ENCODE results near the gene TNS3.
"Not testable (repeated sequence)": the region's sequence is repeated elsewhere in the genome, so short reads cannot be mapped to it uniquely, and the experiment has no call there.

The TNS3 gene

GRCh38 chr7:47474211-47474936, 107.5 kb downstream of the TNS3 start:
- Mint-ChIP-seq H3K4me1 (ENCODE audit: low read depth) (no peaks in the 10 kb centered on the region), H3K27me3 (peaks cover 5% of the 10 kb centered on the region), H3K4me3 (no peak overlapping the region), H3K9me3 (no peaks in the 10 kb centered on the region), H3K36me3 (ENCODE audit: low read depth) (no peaks in the 10 kb centered on the region), H3K27ac (no peak overlapping the region)
- no peak for DNase-seq

GRCh38 chr7:47473499-47474210, 108.3 kb downstream of the TNS3 start:
- H3K9me3 Mint-ChIP-seq, result no peaks in the 10 kb centered on the region
- peaks cover 5% of the 10 kb centered on the region for H3K27me3 Mint-ChIP-seq
- no peaks in the 10 kb centered on the region for H3K4me1 Mint-ChIP-seq (ENCODE audit: low read depth)
- H3K36me3 Mint-ChIP-seq (ENCODE audit: low read depth), result no peaks in the 10 kb centered on the region
- no peak for DNase-seq
- H3K4me3 Mint-ChIP-seq, result no peak overlapping the region
- H3K27ac Mint-ChIP-seq, result no peak overlapping the region

- Mint-ChIP-seq H3K27me3 (peaks cover 5% of the 10 kb centered on the region), H3K4me1 (ENCODE audit: low read depth) (no peaks in the 10 kb centered on the region), H3K4me3 (no peak overlapping the region), H3K36me3 (ENCODE audit: low read depth) (no peaks in the 10 kb centered on the region), H3K9me3 (no peaks in the 10 kb centered on the region), H3K27ac (no peak overlapping the region)
- no peak for DNase-seq
Observed at GRCh38 chr7:47472444-47473157, 109.3 kb downstream of the TNS3 start.

DNA sequence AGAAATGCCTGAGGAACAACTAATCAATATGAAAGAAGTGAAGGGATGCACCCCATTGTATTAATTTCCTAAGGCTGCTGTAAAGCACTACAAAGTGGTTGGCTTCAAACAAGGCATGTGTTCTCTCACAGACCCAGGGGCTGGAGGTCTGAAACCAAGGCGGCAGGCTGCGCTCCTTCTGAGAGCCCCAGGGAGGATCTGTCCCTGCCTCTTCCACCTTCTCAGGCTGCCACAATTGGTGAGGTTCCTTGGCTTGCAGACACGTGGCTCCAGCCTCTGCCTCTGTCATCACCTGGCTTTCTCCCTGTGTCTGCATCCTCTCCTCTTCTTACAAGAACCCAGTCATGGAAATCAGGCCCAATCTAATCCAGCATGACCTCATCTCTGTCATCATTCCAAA, 110.1 kb downstream of the TNS3 start:
- H3K27me3 Mint-ChIP-seq, result peaks cover 5% of the 10 kb centered on the region
- H3K36me3 Mint-ChIP-seq (ENCODE audit: low read depth), result no peaks in the 10 kb centered on the region
- H3K9me3 Mint-ChIP-seq, result no peaks in the 10 kb centered on the region
- H3K4me1 Mint-ChIP-seq (ENCODE audit: low read depth), result no peaks in the 10 kb centered on the region
- DNase-seq, result no peak
- H3K4me3 Mint-ChIP-seq, result no peak overlapping the region
- H3K27ac Mint-ChIP-seq, result no peak overlapping the region

GRCh38 chr7:47471358-47471703, 110.6 kb downstream of the TNS3 start:
- Mint-ChIP-seq H3K4me1 (ENCODE audit: low read depth) (no peaks in the 10 kb centered on the region), H3K4me3 (no peak overlapping the region), H3K36me3 (ENCODE audit: low read depth) (no peaks in the 10 kb centered on the region), H3K9me3 (no peaks in the 10 kb centered on the region), H3K27me3 (peaks cover 5% of the 10 kb centered on the region), H3K27ac (no peak overlapping the region)
- DNase-seq, result no peak

GRCh38 chr7:47470567-47471357, 111.1 kb downstream of the TNS3 start:
- no peaks in the 10 kb centered on the region for H3K36me3 Mint-ChIP-seq (ENCODE audit: low read depth)
- H3K27ac Mint-ChIP-seq, result no peak overlapping the region
- DNase-seq, result no peak
- H3K9me3 Mint-ChIP-seq, result no peaks in the 10 kb centered on the region
- no peak overlapping the region for H3K4me3 Mint-ChIP-seq
- H3K27me3 Mint-ChIP-seq, result peaks cover under 1% of the 10 kb centered on the region
- H3K4me1 Mint-ChIP-seq (ENCODE audit: low read depth), result no peaks in the 10 kb centered on the region

DNA sequence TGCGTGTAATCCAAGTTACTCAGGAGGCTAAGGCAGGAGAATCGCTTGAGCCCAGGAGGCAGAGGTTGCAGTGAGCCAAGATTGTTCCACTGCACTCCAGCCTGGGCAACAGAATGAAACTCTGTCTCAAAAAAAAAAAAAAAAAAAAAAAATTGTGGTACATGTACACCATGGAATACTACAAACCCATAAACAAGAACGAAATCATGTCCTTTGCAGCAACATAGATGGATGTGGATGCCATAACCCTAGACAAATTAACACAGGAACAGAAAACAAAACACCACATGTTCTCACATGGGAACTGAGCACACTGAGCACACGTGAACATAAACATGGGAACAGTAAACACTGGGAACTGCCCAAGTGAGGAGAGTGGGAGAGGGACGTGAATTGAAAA, 112.1 kb downstream of the TNS3 start:
- not testable (repeated sequence) for H3K27me3 Mint-ChIP-seq; H3K4me3 Mint-ChIP-seq; H3K4me1 Mint-ChIP-seq (ENCODE audit: low read depth); H3K36me3 Mint-ChIP-seq (ENCODE audit: low read depth); H3K9me3 Mint-ChIP-seq; DNase-seq; H3K27ac Mint-ChIP-seq

DNA sequence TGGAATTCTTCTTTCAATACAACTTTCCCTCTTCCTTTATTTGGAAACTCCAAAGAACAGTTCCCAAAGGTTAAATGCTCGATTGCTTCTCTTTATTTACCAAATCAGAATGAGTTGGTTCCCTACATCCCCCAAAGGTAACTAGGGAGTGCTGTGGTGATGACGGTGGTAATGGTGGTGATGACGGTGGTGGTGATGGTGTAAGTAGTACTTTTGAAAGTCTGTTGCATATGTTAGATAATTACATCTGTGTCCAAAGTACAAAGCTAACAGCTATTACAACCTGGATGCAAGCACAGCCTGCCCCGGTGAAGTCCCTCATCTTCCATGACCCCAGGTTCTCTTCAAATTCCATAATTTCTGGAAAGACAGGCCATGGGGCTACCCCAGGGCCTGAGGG, 115.1 kb downstream of the TNS3 start:
- no peaks in the 10 kb centered on the region for H3K36me3 Mint-ChIP-seq (ENCODE audit: low read depth)

DNA sequence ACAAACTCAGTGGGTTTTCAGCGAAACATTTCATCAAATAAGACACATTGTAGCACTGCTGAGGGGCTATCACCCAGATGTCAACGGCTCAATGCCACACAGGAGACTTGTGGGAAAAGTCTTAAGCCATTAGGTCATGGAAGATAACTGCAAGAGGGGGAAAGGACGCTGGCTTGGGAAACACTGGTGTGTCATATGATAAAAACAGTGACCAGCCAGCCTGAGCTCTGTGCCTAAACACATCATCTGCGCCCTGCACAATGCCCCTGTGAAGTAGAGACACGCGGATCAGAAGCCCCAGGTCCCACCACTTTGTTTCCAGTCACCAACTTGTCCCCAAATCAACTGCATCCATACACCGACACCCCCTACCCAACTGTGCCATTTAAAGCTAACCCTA, 116.7 kb downstream of the TNS3 start:
- Mint-ChIP-seq H3K9me3 (no peaks in the 10 kb centered on the region), H3K4me3 (no peak overlapping the region), H3K36me3 (ENCODE audit: low read depth) (no peaks in the 10 kb centered on the region), H3K4me1 (ENCODE audit: low read depth) (no peaks in the 10 kb centered on the region), H3K27ac (no peak overlapping the region), H3K27me3 (no peaks in the 10 kb centered on the region)
- DNase-seq, result no peak

More for the DNA sequence above, 115.1 kb downstream of the TNS3 start:
- no peak for DNase-seq
- Mint-ChIP-seq H3K4me3 (no peak overlapping the region), H3K9me3 (no peaks in the 10 kb centered on the region), H3K27me3 (no peaks in the 10 kb centered on the region), H3K4me1 (ENCODE audit: low read depth) (no peaks in the 10 kb centered on the region), H3K27ac (no peak overlapping the region)

DNA sequence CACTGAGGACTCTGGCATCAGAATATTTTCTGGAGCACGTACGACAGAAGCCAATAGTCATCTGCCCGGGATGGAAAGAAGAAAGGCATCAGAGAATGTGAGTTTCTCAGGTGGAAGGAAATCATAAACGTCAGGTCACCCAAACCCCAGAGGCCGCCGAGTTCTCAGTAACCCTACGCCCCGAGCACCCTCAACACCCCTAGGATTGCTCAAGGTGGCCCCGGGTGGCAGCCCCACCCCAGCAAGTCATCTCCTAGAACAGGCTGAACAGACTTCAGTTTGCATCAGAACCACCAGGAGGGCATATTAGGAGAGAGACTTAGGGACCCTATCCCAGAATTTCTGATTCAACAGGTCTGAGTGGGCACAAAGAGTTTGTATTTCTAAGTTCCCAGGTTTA, 117.6 kb downstream of the TNS3 start:
- H3K4me1 Mint-ChIP-seq (ENCODE audit: low read depth), result no peaks in the 10 kb centered on the region
- DNase-seq, result no peak
- no peak overlapping the region for H3K4me3 Mint-ChIP-seq
- no peaks in the 10 kb centered on the region for H3K36me3 Mint-ChIP-seq (ENCODE audit: low read depth)
- no peak overlapping the region for H3K27ac Mint-ChIP-seq
- no peaks in the 10 kb centered on the region for H3K9me3 Mint-ChIP-seq
- H3K27me3 Mint-ChIP-seq, result no peaks in the 10 kb centered on the region

DNA sequence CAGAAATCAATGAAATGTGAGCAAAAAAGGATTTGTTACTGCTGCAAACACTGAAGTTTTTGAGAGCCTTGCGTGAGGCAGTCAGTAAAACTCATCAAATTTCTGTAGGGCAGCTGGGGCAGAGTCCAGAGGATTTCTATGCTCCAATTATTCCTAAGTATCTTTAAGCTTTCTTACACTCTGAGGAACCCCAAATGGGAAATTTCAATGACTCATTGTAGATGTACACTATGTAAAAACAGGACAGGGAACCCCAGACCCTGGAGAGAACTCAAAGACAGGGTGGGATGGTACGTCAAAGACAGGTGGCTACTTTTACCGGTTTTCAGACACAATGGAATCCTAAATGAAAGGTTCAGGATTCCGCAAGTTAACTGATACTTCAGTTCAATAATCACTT, 120.2 kb downstream of the TNS3 start:
- Mint-ChIP-seq H3K27ac (no peak overlapping the region), H3K9me3 (no peaks in the 10 kb centered on the region), H3K27me3 (no peaks in the 10 kb centered on the region), H3K4me3 (no peak overlapping the region), H3K36me3 (ENCODE audit: low read depth) (no peaks in the 10 kb centered on the region), H3K4me1 (ENCODE audit: low read depth) (no peaks in the 10 kb centered on the region)
- DNase-seq, result no peak

GRCh38 chr7:47461161-47461560, 120.8 kb downstream of the TNS3 start:
- Mint-ChIP-seq H3K9me3 (no peaks in the 10 kb centered on the region), H3K27me3 (no peaks in the 10 kb centered on the region), H3K4me1 (ENCODE audit: low read depth) (no peaks in the 10 kb centered on the region), H3K36me3 (ENCODE audit: low read depth) (no peaks in the 10 kb centered on the region), H3K4me3 (no peak overlapping the region), H3K27ac (no peak overlapping the region)
- no peak for DNase-seq

- DNase-seq, result no peak
- H3K4me1 Mint-ChIP-seq (ENCODE audit: low read depth), result no peaks in the 10 kb centered on the region
- H3K27ac Mint-ChIP-seq, result no peak overlapping the region
- H3K9me3 Mint-ChIP-seq, result no peaks in the 10 kb centered on the region
- no peak overlapping the region for H3K4me3 Mint-ChIP-seq
- no peaks in the 10 kb centered on the region for H3K36me3 Mint-ChIP-seq (ENCODE audit: low read depth)
- no peaks in the 10 kb centered on the region for H3K27me3 Mint-ChIP-seq
Observed at GRCh38 chr7:47460251-47460989, 121.5 kb downstream of the TNS3 start.

- no peaks in the 10 kb centered on the region for H3K4me1 Mint-ChIP-seq (ENCODE audit: low read depth)
- no peak for DNase-seq
- H3K36me3 Mint-ChIP-seq (ENCODE audit: low read depth), result no peaks in the 10 kb centered on the region
- H3K4me3 Mint-ChIP-seq, result no peak overlapping the region
- H3K27ac Mint-ChIP-seq, result no peak overlapping the region
- H3K9me3 Mint-ChIP-seq, result no peaks in the 10 kb centered on the region
- no peaks in the 10 kb centered on the region for H3K27me3 Mint-ChIP-seq
Observed at GRCh38 chr7:47458486-47458885, 123.4 kb downstream of the TNS3 start.

Data from activated T-cell treated with anti-CD3 and anti-CD28 coated beads, Interleukin-2, amount 50 U/mL, for 24 hours (primary cell).